ENCODE measurements around the gene SIAH2. TPM values are rescaled to one million over a fixed set of nuclear protein-coding genes. Genes with fewer than 3 reads are reported as not detected.

The SIAH2 gene
- total and polyA plus RNA-seq, 2 of the 8 experiments (the other 6 are each of a cell fraction or from before 2014, with no cell fraction given), result 23.9 to 34.2 TPM

- Histone ChIP-seq H4K8ac (ENCODE audit: extremely low read depth, insufficient read depth, low read length) (no peak overlapping the region), H3K56ac (replicated peaks; ENCODE audit: insufficient read length, low read depth, low read length) (no peak overlapping the region), H4K91ac (replicated peaks; ENCODE audit: insufficient read length, low read length) (no peak overlapping the region), H2BK120ac (replicated peaks; ENCODE audit: low read depth, low read length) (no peak overlapping the region), H2BK12ac (ENCODE audit: low read depth, low read length) (no peak overlapping the region), H3K79me2 (ENCODE audit: control insufficient read depth in 1 of 2, insufficient read depth in 2 of 2, low read length in 2 of 2) (no peaks in the 10 kb centered on the region; a peak in 1 of 4 replicates), H2BK15ac (ENCODE audit: low read length) (no peak overlapping the region), H3K9me3 (ENCODE audit: insufficient read depth in 2 of 2, low read depth in 1 of 2, low read length in 1 of 2) (no peaks in the 10 kb centered on the region), H4K5ac (ENCODE audit: insufficient read length, low read depth, low read length) (no peak overlapping the region), H3K18ac (ENCODE audit: extremely low read depth, low read length) (no peak overlapping the region), H3K79me1 (ENCODE audit: low read depth, low read length) (peaks cover 8% of the 10 kb centered on the region), H3K27me3 (replicated peaks in 1 of 4; ENCODE audit: control insufficient read depth in 3 of 4, extremely low read depth in 1 of 4, insufficient read depth in 3 of 4, low read length in 3 of 4) (no peaks in the 10 kb centered on the region), H3K23ac (ENCODE audit: insufficient read length) (no peak overlapping the region), H3K4me3 (ENCODE audit: extremely low read depth in 1 of 4, insufficient read depth in 2 of 4, low read depth in 3 of 4, low read length in 4 of 4) (no peak overlapping the region), H2BK5ac (ENCODE audit: low read depth, low read length) (no peak overlapping the region), H3K36me3 (ENCODE audit: control insufficient read depth in 2 of 4, insufficient read depth in 4 of 4, low read length in 3 of 4) (no peaks in the 10 kb centered on the region), H2AFZ (ENCODE audit: low read length) (no peak overlapping the region), H3K23me2 (ENCODE audit: low read depth, low read length) (no peaks in the 10 kb centered on the region; the same call in 1 of the 2 replicates), H2BK20ac (ENCODE audit: low read length) (no peak overlapping the region), H3K4me2 (ENCODE audit: insufficient read depth in 1 of 2, low read depth in 2 of 2, low read length in 2 of 2) (no peak overlapping the region), H3K9ac (replicated peaks in 1 of 4; ENCODE audit: extremely low read depth in 1 of 4, low read depth in 3 of 4, low read length in 3 of 4) (no peak overlapping the region), H3K4ac (replicated peaks; ENCODE audit: insufficient read length, low read depth, low read length) (no peak overlapping the region), H3K14ac (ENCODE audit: insufficient read length) (no peak overlapping the region), H2AK5ac (ENCODE audit: low read depth, low read length) (no peak overlapping the region), H4K20me1 (replicated peaks in 1 of 2; ENCODE audit: control insufficient read depth in 1 of 2, insufficient read depth in 2 of 2, low read length in 2 of 2) (no peaks in the 10 kb centered on the region), H3K4me1 (replicated peaks in 1 of 4; ENCODE audit: control insufficient read depth in 3 of 4, insufficient read depth in 4 of 4, low read length in 3 of 4) (no peaks in the 10 kb centered on the region), H3K27ac (ENCODE audit: low read depth, low read length) (no peak overlapping the region)
- TF ChIP-seq YY1 (IDR thresholded peaks at IDR 0.05; ENCODE audit: low read depth, low read length) (no peak), ATF3 (IDR thresholded peaks at IDR 0.05; ENCODE audit: insufficient read depth, low read depth, low read length) (no peak), KDM1A (IDR thresholded peaks at IDR 0.05; ENCODE audit: borderline replicate concordance, low read length) (no peak), SP1 (IDR thresholded peaks at IDR 0.05; ENCODE audit: low read depth, low read length) (no peak), BCL11A (IDR thresholded peaks at IDR 0.05; ENCODE audit: low read depth in 2 of 2, low read length in 2 of 2) (no peak), RXRA (IDR thresholded peaks at IDR 0.05; ENCODE audit: insufficient read depth, low read depth, low read length) (no peak), FOSL1 (IDR thresholded peaks at IDR 0.05; ENCODE audit: insufficient read depth, low read depth, low read length) (no peak), JUN (IDR thresholded peaks at IDR 0.05; ENCODE audit: low read depth, low read length) (no peak), EP300 (IDR thresholded peaks at IDR 0.05; ENCODE audit: borderline replicate concordance in 1 of 2, low read depth in 2 of 2, low read length in 2 of 2) (no peak), NRF1 (IDR thresholded peaks at IDR 0.05; ENCODE audit: low read depth, low read length) (no peak)
- WGBS, 2 experiments (ENCODE audit: extremely low coverage in 1 of 2, insufficient coverage in 1 of 2, insufficient read length in 1 of 2, insufficient replicate concordance in 2 of 2, low coverage in 1 of 2, low lambda C conversion rate in 2 of 2, missing lambda C conversion rate in 1 of 2), result 90% methylated on average over 2 of the region's 2 CpGs; no CpG with 5 or more reads in 1 of the 2 experiments
- FAIRE-seq, result no peak
- DNase-seq (ENCODE audit: low read depth in 1 of 2, low spot score in 2 of 2), result no peak
- POLR2A ChIA-PET (ENCODE audit: partially characterized antibody), result no interaction called here
- CTCF ChIA-PET (ENCODE audit: partially characterized antibody), result interaction anchor here (0.7 kb wide), 1 partner anchor 18 kb away, joined by 3 read pairs; no protein-coding TSS in a partner anchor
Observed at GRCh38 chr3:150743508-150743907, 19.5 kb downstream of the SIAH2 start.
